ENCODE results near the gene UPF3A.
"Not testable (repeated sequence)": the region's sequence is repeated elsewhere in the genome, so short reads cannot be mapped to it uniquely, and the experiment has no call there.

GRCh38 chr13:114251639-114252440 is 29.6 kb upstream of the UPF3A start:
- TF ChIP-seq POLR2A, CTCF (IDR thresholded peaks at IDR 0.05): not testable (repeated sequence)
